HEK293T (cell line): ENCODE data around the gene FAM168A.

Source experiments
- ARNT ChIP-seq: fragments of 450-650 bp; IDR thresholded peaks from 2 replicates; pipeline ENCODE4 v1.6.1; 2017; ENCODE audit warnings: mild to moderate bottlenecking
- BHLHE40 ChIP-seq: fragments of 450-650 bp; IDR thresholded peaks from 2 replicates; pipeline ENCODE4 v1.6.1; 2016; ENCODE audit warnings: mild to moderate bottlenecking, moderate library complexity, borderline replicate concordance
- CTBP1 ChIP-seq: fragments of 450-650 bp; IDR thresholded peaks from 2 replicates; pipeline ENCODE4 v1.6.1; 2016; ENCODE audit warnings: borderline replicate concordance
- ELF4 ChIP-seq: fragments of 450-650 bp; IDR thresholded peaks from 2 replicates; pipeline ENCODE4 v1.6.1; 2017; ENCODE audit warnings: antibody characterized with exemption
- FOXA1 ChIP-seq: fragments of 450-650 bp; IDR thresholded peaks from 2 replicates; pipeline ENCODE4 v1.6.1; 2016; ENCODE audit warnings: mild to moderate bottlenecking
- FOXM1 ChIP-seq: fragments of 450-650 bp; IDR thresholded peaks from 2 replicates; pipeline ENCODE4 v1.6.1; 2017; ENCODE audit warnings: mild to moderate bottlenecking, borderline replicate concordance
- HDGF ChIP-seq: fragments of 450-650 bp; IDR thresholded peaks from 2 replicates; pipeline ENCODE4 v1.6.1; 2017; ENCODE audit warnings: antibody characterized with exemption, borderline replicate concordance
- L3MBTL2 ChIP-seq: fragments of 450-650 bp; conservative IDR thresholded peaks from 2 replicates; pipeline ENCODE4 v1.6.1; 2016; ENCODE audit warnings: mild to moderate bottlenecking
- NFRKB ChIP-seq: fragments of 450-650 bp; IDR thresholded peaks from 2 replicates; pipeline ENCODE4 v1.6.1; 2016; ENCODE audit warnings: mild to moderate bottlenecking, moderate library complexity
- PKNOX1 ChIP-seq: fragments of 450-650 bp; IDR thresholded peaks from 2 replicates; pipeline ENCODE4 v1.6.1; 2016
- SP1 ChIP-seq: fragments of 450-650 bp; IDR thresholded peaks from 2 replicates; pipeline ENCODE4 v1.6.1; 2017
- SUZ12 ChIP-seq: fragments of 450-650 bp; IDR thresholded peaks from 2 replicates; pipeline ENCODE4 v1.6.1; 2016; ENCODE audit warnings: mild to moderate bottlenecking
- ZNF384 ChIP-seq: fragments of 450-650 bp; IDR thresholded peaks from 2 replicates; pipeline ENCODE4 v1.6.1; 2016

GRCh38 chr11:73360743-73361369, 237.1 kb downstream of the FAM168A start:
- TF ChIP-seq HDGF = no peak
- TF ChIP-seq ZNF384 = no peak
- TF ChIP-seq FOXA1 = no peak
- TF ChIP-seq CTBP1 = no peak
- TF ChIP-seq SUZ12 = no peak
- TF ChIP-seq FOXM1 = no peak
- TF ChIP-seq SP1 = no peak
- TF ChIP-seq ARNT = no peak
- no peak for TF ChIP-seq NFRKB
- no peak for TF ChIP-seq BHLHE40
- no peak for TF ChIP-seq L3MBTL2
- no peak for TF ChIP-seq ELF4
- TF ChIP-seq PKNOX1 = no peak
